HCT116 (cell line): ENCODE data around the gene PTPN1. TPM values are rescaled to one million over a fixed set of nuclear protein-coding genes. Genes with fewer than 3 reads are reported as not detected.

ENCODE experiments used
- ATAC-seq: fragments of 200-7000 bp; cut with Tn5 transposase; 2 replicates; pipeline ENCODE4 v1.9.1; 2020; ENCODE audit warnings: mild to moderate bottlenecking, moderate library complexity
- BruUV-seq: library from RNA; stranded (reverse); fragments of 400-500 nt; replicated peaks from 2 replicates; lab custom pipeline; 2021; lab: Mats Ljungman, UMichigan
- CTCF ChIA-PET: fragments of 300-600 bp; sonication (Branson Sonifier 250); formaldehyde crosslinking; loops from one replicate; lab custom pipeline; 2021; ENCODE audit warnings: antibody characterized with exemption; lab: Charles Lee
- POLR2A ChIA-PET: fragments of 300-600, 350-600 bp; sonication (Branson Sonifier 250); formaldehyde crosslinking; loops from one replicate; lab custom pipeline; 2021; ENCODE audit warnings: antibody characterized with exemption; lab: Charles Lee
- RAD21 ChIA-PET, 2 experiments: fragments of 300-600 bp; sonication (Branson Sonifier 250); formaldehyde crosslinking; loops; one replicate each; lab custom pipeline; 2023; ENCODE audit warnings: low total read pairs in 2 of 2; ENCODE audit not compliant: uncharacterized antibody in 2 of 2, unreplicated experiment in 2 of 2, low non-redundant PET in 1 of 2; lab: Charles Lee
- DNase-seq: peaks from one replicate; pipeline ENCODE4 v3.0.0-alpha.2; 2010; ENCODE audit warnings: low read depth, low spot score
- H2AFZ ChIP-seq: fragments of 200-600 bp; shearing (Covaris generic), sonication (generic); 2 replicates; pipeline ENCODE4 v1.6.1; 2017; ENCODE audit warnings: low read depth, mixed run types, mixed read lengths, antibody characterized with exemption, low read length; ENCODE audit not compliant: poor library complexity, severe bottlenecking
- H3K27ac ChIP-seq: 2 replicates; pipeline ENCODE4 v1.5.1; 2012; ENCODE audit warnings: low read depth, low read length
- H3K27me3 ChIP-seq: fragments of 200-600 bp; sonication (generic); 2 replicates; pipeline ENCODE4 v1.6.1; 2016; ENCODE audit warnings: mixed run types, low read length, mixed read lengths; ENCODE audit not compliant: insufficient read depth
- H3K36me3 ChIP-seq, 2 experiments: fragments of 200-500 bp in 1 of 2; fragments of 200-600 bp in 1 of 2; sonication (Bioruptor generic) in 1 of 2; sonication (generic) in 1 of 2; 2 replicates each; pipeline versions ENCODE4 v1.5.1 to v1.6.1; 2014 to 2016; ENCODE audit warnings: low read length in 2 of 2, inconsistent platforms in 1 of 2, mixed read lengths in 1 of 2, mixed run types in 1 of 2; ENCODE audit not compliant: insufficient read depth in 2 of 2, control insufficient read depth in 1 of 2
- H3K4me1 ChIP-seq, 2 experiments: fragments of 200-600 bp in 1 of 2; sonication (generic) in 1 of 2; 2 replicates each; pipeline versions ENCODE4 v1.5.1 to v1.6.1; 2012 to 2017; ENCODE audit warnings: low read length in 2 of 2, inconsistent platforms in 1 of 2, mild to moderate bottlenecking in 1 of 2, mixed read lengths in 1 of 2, mixed run types in 1 of 2, moderate library complexity in 1 of 2; ENCODE audit not compliant: insufficient read depth in 2 of 2, control insufficient read depth in 1 of 2
- H3K4me2 ChIP-seq: fragments of 200-600 bp; sonication (generic); 2 replicates; pipeline ENCODE4 v1.6.1; 2017; ENCODE audit warnings: mixed run types, low read length, mixed read lengths
- H3K4me3 ChIP-seq, 2 experiments: fragments of 200-600 bp in 1 of 2; sonication (generic) in 1 of 2; replicated peaks in 1 of 2; 2 replicates each; pipeline ENCODE4 v1.5.1; 2011 to 2016; ENCODE audit warnings: low read length in 2 of 2, control low read depth in 1 of 2, low read depth in 1 of 2, mild to moderate bottlenecking in 1 of 2, mixed read lengths in 1 of 2, mixed run types in 1 of 2
- H3K79me2 ChIP-seq: fragments of 200-600 bp; sonication (generic); 2 replicates; pipeline ENCODE4 v1.6.1; 2017; ENCODE audit warnings: mild to moderate bottlenecking, mixed run types, low read length, moderate library complexity, mixed read lengths; ENCODE audit not compliant: insufficient read depth
- H3K9ac ChIP-seq: fragments of 200-600 bp; sonication (generic); 2 replicates; pipeline ENCODE4 v1.6.1; 2016; ENCODE audit warnings: low read length, mixed read lengths
- H3K9me2 ChIP-seq: fragments of 200-600 bp; sonication (generic), shearing (Covaris generic); 2 replicates; pipeline ENCODE4 v1.6.1; 2017; ENCODE audit warnings: mixed run types, mild to moderate bottlenecking, moderate library complexity; ENCODE audit not compliant: insufficient read depth
- H3K9me3 ChIP-seq, 2 experiments: fragments of 200-500 bp in 1 of 2; fragments of 200-600 bp in 1 of 2; sonication (Bioruptor generic) in 1 of 2; sonication (generic) in 1 of 2; 2 replicates each; pipeline ENCODE4 v1.6.1; 2014 to 2017; ENCODE audit warnings: low read length in 2 of 2, mixed read lengths in 2 of 2, inconsistent platforms in 1 of 2, low read depth in 1 of 2, mild to moderate bottlenecking in 1 of 2, mixed run types in 1 of 2, moderate library complexity in 1 of 2; ENCODE audit not compliant: control insufficient read depth in 1 of 2, insufficient read depth in 1 of 2
- H4K20me1 ChIP-seq: fragments of 200-600 bp; sonication (generic), shearing (Covaris generic); 2 replicates; pipeline ENCODE4 v1.6.1; 2017; ENCODE audit warnings: mixed run types, mild to moderate bottlenecking, moderate library complexity; ENCODE audit not compliant: insufficient read depth
- CBX3 ChIP-seq: IDR thresholded peaks from 2 replicates; pipeline ENCODE4 v1.6.1; 2012; ENCODE audit warnings: low read depth
- CEBPB ChIP-seq: IDR thresholded peaks from 2 replicates; pipeline ENCODE4 v1.6.1; 2012; ENCODE audit warnings: low read depth
- CTCF ChIP-seq, 3 experiments: fragments of 200-600 bp in 1 of 3; sonication (generic) in 1 of 3; IDR thresholded peaks in 2 of 3; conservative IDR thresholded peaks in 1 of 3; 2 replicates each; pipeline ENCODE4 v1.5.1; 2012 to 2017; ENCODE audit warnings: low read depth in 2 of 3, low read length in 2 of 3, antibody characterized with exemption in 1 of 3, borderline replicate concordance in 1 of 3, control low read depth in 1 of 3, mild to moderate bottlenecking in 1 of 3, mixed read lengths in 1 of 3, mixed run types in 1 of 3, moderate library complexity in 1 of 3; ENCODE audit not compliant: insufficient read depth in 1 of 3
- EZH2 ChIP-seq: fragments of 200-600 bp; sonication (generic); IDR thresholded peaks from 2 replicates; pipeline ENCODE4 v1.6.1; 2017; ENCODE audit warnings: antibody characterized with exemption, mixed run types
- EZH2phosphoT487 ChIP-seq: fragments of 200-600 bp; IDR thresholded peaks from 2 replicates; pipeline ENCODE4 v1.6.1; 2018; ENCODE audit warnings: antibody characterized with exemption, borderline replicate concordance
- POLR2AphosphoS5 ChIP-seq: IDR thresholded peaks from 2 replicates; pipeline ENCODE4 v1.6.1; 2011; ENCODE audit warnings: mild to moderate bottlenecking, low read depth, low read length, moderate library complexity
- RAD21 ChIP-seq: IDR thresholded peaks from 2 replicates; pipeline ENCODE4 v1.6.1; 2012; ENCODE audit warnings: low read depth, mild to moderate bottlenecking
- SIN3A ChIP-seq: IDR thresholded peaks from 2 replicates; pipeline ENCODE4 v1.6.1; 2012; ENCODE audit warnings: low read depth
- ZBTB33 ChIP-seq: IDR thresholded peaks from 2 replicates; pipeline ENCODE4 v1.6.1; 2011; ENCODE audit warnings: mild to moderate bottlenecking, low read length, moderate library complexity; ENCODE audit not compliant: insufficient replicate concordance; ENCODE audit errors: extremely low read depth
- ZFX ChIP-seq: fragments of 450-650 bp; IDR thresholded peaks from 2 replicates; pipeline ENCODE4 v1.6.1; 2017
- ZNF274 ChIP-seq: fragments of 200-500 bp; sonication (Bioruptor generic); IDR thresholded peaks from 2 replicates; pipeline ENCODE4 v1.6.1; 2014; ENCODE audit warnings: mild to moderate bottlenecking, low read depth, low read length, inconsistent platforms
- intact Hi-C: fragments of 100-400 bp; cut with micrococcal nuclease; formaldehyde crosslinking; loops from 2 replicates; pipeline ENCODE4 v1.10.0; 2022
- total RNA-seq: library from RNA; stranded (reverse); gene quantifications from one replicate; pipeline ENCODE4 v1.2.1, GENCODE V29; 2021; ENCODE audit not compliant: unreplicated experiment
- TF ChIP-seq, protein P1 (sequence below): IDR thresholded peaks from 2 replicates; pipeline ENCODE4 v1.6.1; 2012; ENCODE audit warnings: low read depth
- TF ChIP-seq, protein P2 (sequence below): IDR thresholded peaks from 2 replicates; pipeline ENCODE4 v1.6.1; 2012

The PTPN1 gene
- total RNA-seq, 1 experiment from 2014 or later, result 47.5 TPM

- no peak for TF ChIP-seq CTCF (IDR thresholded peaks at IDR 0.05 in 2 of 3, conservative IDR thresholded peaks at IDR 0.05 in 1 of 3; ENCODE audit: borderline replicate concordance in 1 of 3, insufficient read depth in 1 of 3, low read depth in 2 of 3, low read length in 2 of 3)
- no peak for TF ChIP-seq CBX3
- TF ChIP-seq, protein P1, sequence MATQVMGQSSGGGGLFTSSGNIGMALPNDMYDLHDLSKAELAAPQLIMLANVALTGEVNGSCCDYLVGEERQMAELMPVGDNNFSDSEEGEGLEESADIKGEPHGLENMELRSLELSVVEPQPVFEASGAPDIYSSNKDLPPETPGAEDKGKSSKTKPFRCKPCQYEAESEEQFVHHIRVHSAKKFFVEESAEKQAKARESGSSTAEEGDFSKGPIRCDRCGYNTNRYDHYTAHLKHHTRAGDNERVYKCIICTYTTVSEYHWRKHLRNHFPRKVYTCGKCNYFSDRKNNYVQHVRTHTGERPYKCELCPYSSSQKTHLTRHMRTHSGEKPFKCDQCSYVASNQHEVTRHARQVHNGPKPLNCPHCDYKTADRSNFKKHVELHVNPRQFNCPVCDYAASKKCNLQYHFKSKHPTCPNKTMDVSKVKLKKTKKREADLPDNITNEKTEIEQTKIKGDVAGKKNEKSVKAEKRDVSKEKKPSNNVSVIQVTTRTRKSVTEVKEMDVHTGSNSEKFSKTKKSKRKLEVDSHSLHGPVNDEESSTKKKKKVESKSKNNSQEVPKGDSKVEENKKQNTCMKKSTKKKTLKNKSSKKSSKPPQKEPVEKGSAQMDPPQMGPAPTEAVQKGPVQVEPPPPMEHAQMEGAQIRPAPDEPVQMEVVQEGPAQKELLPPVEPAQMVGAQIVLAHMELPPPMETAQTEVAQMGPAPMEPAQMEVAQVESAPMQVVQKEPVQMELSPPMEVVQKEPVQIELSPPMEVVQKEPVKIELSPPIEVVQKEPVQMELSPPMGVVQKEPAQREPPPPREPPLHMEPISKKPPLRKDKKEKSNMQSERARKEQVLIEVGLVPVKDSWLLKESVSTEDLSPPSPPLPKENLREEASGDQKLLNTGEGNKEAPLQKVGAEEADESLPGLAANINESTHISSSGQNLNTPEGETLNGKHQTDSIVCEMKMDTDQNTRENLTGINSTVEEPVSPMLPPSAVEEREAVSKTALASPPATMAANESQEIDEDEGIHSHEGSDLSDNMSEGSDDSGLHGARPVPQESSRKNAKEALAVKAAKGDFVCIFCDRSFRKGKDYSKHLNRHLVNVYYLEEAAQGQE, result no peak
- TF ChIP-seq RAD21, result no peak
- TF ChIP-seq SIN3A, result no peak
- no peak for TF ChIP-seq ZNF274
- no peak for TF ChIP-seq EZH2phosphoT487
- no peak for TF ChIP-seq ZFX
- no peak for TF ChIP-seq EZH2
- no peak for TF ChIP-seq CEBPB
- TF ChIP-seq, protein P2, sequence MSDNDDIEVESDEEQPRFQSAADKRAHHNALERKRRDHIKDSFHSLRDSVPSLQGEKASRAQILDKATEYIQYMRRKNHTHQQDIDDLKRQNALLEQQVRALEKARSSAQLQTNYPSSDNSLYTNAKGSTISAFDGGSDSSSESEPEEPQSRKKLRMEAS, result no peak
- no peak for TF ChIP-seq POLR2AphosphoS5
- no peak for TF ChIP-seq ZBTB33
- H3K4me1 ChIP-seq, result peaks cover 9 to 38% of the 10 kb centered on the region in 2 experiments; a peak in 3 of 4 replicates
Observed at GRCh38 chr20:50467174-50467573, 43.0 kb upstream of the PTPN1 start.

More at GRCh38 chr20:50467174-50467573, 43.0 kb upstream of the PTPN1 start:
- Histone ChIP-seq H2AFZ (no peak overlapping the region), H3K36me3 (no peaks in the 10 kb centered on the region), H3K9me3 (no peaks in the 10 kb centered on the region), H3K4me2 (no peak overlapping the region), H4K20me1 (no peaks in the 10 kb centered on the region), H3K27ac (no peak overlapping the region), H3K27me3 (no peaks in the 10 kb centered on the region), H3K9me2 (no peaks in the 10 kb centered on the region), H3K9ac (no peak overlapping the region), H3K4me3 (no peak overlapping the region), H3K79me2 (no peaks in the 10 kb centered on the region)
- no TSS peak for BruUV-seq
- POLR2A ChIA-PET, result no interaction called here
- DNase-seq, result no peak
- CTCF ChIA-PET, result interaction anchor here (1.0 to 5.9 kb wide), 2 partner anchors 278 kb away, joined by 3 to 61 read pairs; partner anchors contain the start of gene CEBPB
- RAD21 ChIA-PET, result no interaction called here
- intact Hi-C loops, result loop anchor here (10.0 kb wide), 1 partner anchor 492 kb away; no protein-coding TSS in a partner anchor
- ATAC-seq, result no peak
